Measurements from ENCODE around the gene SLC9A3.

DNA sequence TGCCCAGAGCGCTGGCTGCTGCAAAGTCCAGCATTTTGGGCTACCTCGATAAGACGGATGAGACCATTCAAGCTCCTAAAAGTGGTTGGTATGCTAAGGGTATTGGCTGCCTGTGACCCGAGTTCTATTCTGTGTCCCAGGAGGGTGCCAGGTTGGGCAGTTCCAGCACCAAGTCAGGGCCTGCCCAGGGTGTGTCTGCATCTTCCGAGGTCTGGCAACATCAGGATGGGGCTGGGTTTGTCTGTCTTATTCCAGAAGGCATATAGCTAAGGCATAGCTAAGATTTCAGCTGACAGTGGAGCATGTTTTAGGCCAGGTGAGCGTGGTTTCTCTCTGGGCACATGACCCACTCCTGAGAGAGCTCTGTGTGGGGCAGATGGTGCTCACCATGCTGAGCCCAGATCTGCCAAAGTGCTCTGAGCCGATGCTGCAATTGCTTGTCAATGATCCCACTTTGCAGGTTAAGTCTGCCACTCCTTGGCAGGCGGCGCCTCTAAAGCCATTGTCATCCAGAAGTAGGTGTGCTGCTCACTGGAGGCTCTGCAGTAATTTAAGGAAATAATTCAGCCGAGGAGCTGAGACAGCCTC is 7.8 kb downstream of the SLC9A3 start:
- TF ChIP-seq EZH2 (IDR thresholded peaks at IDR 0.05; ENCODE audit: borderline replicate concordance, low read depth, low read length, severe bottlenecking) = no peak
- TF ChIP-seq, protein P1, sequence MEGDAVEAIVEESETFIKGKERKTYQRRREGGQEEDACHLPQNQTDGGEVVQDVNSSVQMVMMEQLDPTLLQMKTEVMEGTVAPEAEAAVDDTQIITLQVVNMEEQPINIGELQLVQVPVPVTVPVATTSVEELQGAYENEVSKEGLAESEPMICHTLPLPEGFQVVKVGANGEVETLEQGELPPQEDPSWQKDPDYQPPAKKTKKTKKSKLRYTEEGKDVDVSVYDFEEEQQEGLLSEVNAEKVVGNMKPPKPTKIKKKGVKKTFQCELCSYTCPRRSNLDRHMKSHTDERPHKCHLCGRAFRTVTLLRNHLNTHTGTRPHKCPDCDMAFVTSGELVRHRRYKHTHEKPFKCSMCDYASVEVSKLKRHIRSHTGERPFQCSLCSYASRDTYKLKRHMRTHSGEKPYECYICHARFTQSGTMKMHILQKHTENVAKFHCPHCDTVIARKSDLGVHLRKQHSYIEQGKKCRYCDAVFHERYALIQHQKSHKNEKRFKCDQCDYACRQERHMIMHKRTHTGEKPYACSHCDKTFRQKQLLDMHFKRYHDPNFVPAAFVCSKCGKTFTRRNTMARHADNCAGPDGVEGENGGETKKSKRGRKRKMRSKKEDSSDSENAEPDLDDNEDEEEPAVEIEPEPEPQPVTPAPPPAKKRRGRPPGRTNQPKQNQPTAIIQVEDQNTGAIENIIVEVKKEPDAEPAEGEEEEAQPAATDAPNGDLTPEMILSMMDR (IDR thresholded peaks at IDR 0.05; ENCODE audit: borderline replicate concordance, extremely low read depth, low read length, poor library complexity, severe bottlenecking) = no peak

Measured in DND-41 (cell line).